H1 (cell line): ENCODE data around the gene OPCML. TPM values are rescaled to one million over a fixed set of nuclear protein-coding genes. Genes with fewer than 3 reads are reported as not detected.

Experiments
- CTCF ChIA-PET: fragments of 300-600 bp; sonication (Branson Sonifier 250); formaldehyde crosslinking; loops from one replicate; lab custom pipeline; 2021; ENCODE audit not compliant: partially characterized antibody; lab: Charles Lee
- POLR2A ChIA-PET: fragments of 300-600 bp; sonication (Branson Sonifier 250); formaldehyde crosslinking; loops from one replicate; lab custom pipeline; 2021; ENCODE audit warnings: inconsistent platforms; ENCODE audit not compliant: partially characterized antibody; lab: Charles Lee
- DNase-seq, 2 experiments: peaks; one replicate each; pipeline versions ENCODE4 v3.0.0 to v3.0.0-alpha.2; 2010 to 2022; ENCODE audit warnings: low spot score in 2 of 2, low read depth in 1 of 2, mixed read lengths in 1 of 2
- FAIRE-seq: peaks from 2 replicates; lab custom pipeline; 2011; peaks lifted over from hg19 to GRCh38; lab: Jason Lieb, UNC
- H2AFZ ChIP-seq: 2 replicates; pipeline ENCODE4 v1.8.1; 2012; ENCODE audit warnings: low read length, inconsistent platforms
- H2AK5ac ChIP-seq: 2 replicates; pipeline ENCODE4 v1.6.1; 2013; ENCODE audit warnings: low read depth, low read length
- H2BK120ac ChIP-seq: replicated peaks from 2 replicates; pipeline ENCODE3; 2013; ENCODE audit warnings: low read depth, low read length, inconsistent platforms
- H2BK12ac ChIP-seq: 2 replicates; pipeline ENCODE4 v1.6.1; 2013; ENCODE audit warnings: low read depth, low read length
- H2BK15ac ChIP-seq: 2 replicates; pipeline ENCODE4 v1.6.1; 2013; ENCODE audit warnings: low read length
- H2BK20ac ChIP-seq: 2 replicates; pipeline ENCODE4 v1.6.1; 2013; ENCODE audit warnings: low read length
- H2BK5ac ChIP-seq: 2 replicates; pipeline ENCODE4 v1.6.1; 2013; ENCODE audit warnings: low read depth, low read length
- H3K14ac ChIP-seq: 2 replicates; pipeline ENCODE4 v1.6.1; 2013; ENCODE audit warnings: inconsistent platforms; ENCODE audit not compliant: insufficient read length
- H3K18ac ChIP-seq: 2 replicates; pipeline ENCODE4 v1.6.1; 2013; ENCODE audit warnings: low read length; ENCODE audit errors: extremely low read depth
- H3K23ac ChIP-seq: 2 replicates; pipeline ENCODE4 v1.6.1; 2013; ENCODE audit warnings: inconsistent platforms; ENCODE audit not compliant: insufficient read length
- H3K23me2 ChIP-seq: 2 replicates; pipeline ENCODE4 v1.6.1; 2013; ENCODE audit warnings: low read depth, low read length
- H3K27ac ChIP-seq: 2 replicates; pipeline ENCODE4 v1.6.1; 2011; ENCODE audit warnings: low read depth, low read length, inconsistent platforms
- H3K27me3 ChIP-seq, 4 experiments: replicated peaks in 1 of 4; 1 replicate in 1 of 4; 2 replicates in 3 of 4; pipeline versions ENCODE4 v1.6.1 to v1.8.1; 2011 to 2013; ENCODE audit warnings: low read length in 3 of 4, mild to moderate bottlenecking in 3 of 4, inconsistent platforms in 2 of 4, mixed read lengths in 2 of 4, moderate library complexity in 1 of 4; ENCODE audit not compliant: control insufficient read depth in 3 of 4, insufficient read depth in 3 of 4; ENCODE audit errors: extremely low read depth in 1 of 4
- H3K36me3 ChIP-seq, 4 experiments: 2 replicates each; pipeline versions ENCODE4 v1.6.1 to v1.8.1; 2011 to 2013; ENCODE audit warnings: mild to moderate bottlenecking in 4 of 4, low read length in 3 of 4, moderate library complexity in 2 of 4, control low read depth in 1 of 4, inconsistent platforms in 1 of 4; ENCODE audit not compliant: insufficient read depth in 4 of 4, control insufficient read depth in 2 of 4
- H3K4ac ChIP-seq: replicated peaks from 2 replicates; pipeline ENCODE3; 2013; ENCODE audit warnings: low read length, low read depth, mixed read lengths, inconsistent platforms; ENCODE audit not compliant: insufficient read length
- H3K4me1 ChIP-seq, 4 experiments: replicated peaks in 1 of 4; 1 replicate in 1 of 4; 2 replicates in 3 of 4; pipeline versions ENCODE4 v1.6.1 to v1.8.1; 2011 to 2013; ENCODE audit warnings: low read length in 3 of 4, inconsistent platforms in 2 of 4, mixed read lengths in 1 of 4; ENCODE audit not compliant: insufficient read depth in 4 of 4, control insufficient read depth in 3 of 4
- H3K4me2 ChIP-seq, 2 experiments: 2 replicates each; pipeline versions ENCODE4 v1.6.1 to v1.8.1; 2011 to 2013; ENCODE audit warnings: low read depth in 2 of 2, low read length in 2 of 2, control low read depth in 1 of 2, inconsistent platforms in 1 of 2, mild to moderate bottlenecking in 1 of 2; ENCODE audit not compliant: insufficient read depth in 1 of 2
- H3K4me3 ChIP-seq, 4 experiments: fragments of 200-600, 300-600 bp in 1 of 4; sonication (generic), shearing (Covaris generic), sonication (Bioruptor Twin) in 1 of 4; 2 replicates each; pipeline versions ENCODE4 v1.5.1 to v1.8.1; 2011 to 2016; ENCODE audit warnings: low read length in 4 of 4, low read depth in 3 of 4, control low read depth in 2 of 4, inconsistent platforms in 2 of 4, mild to moderate bottlenecking in 2 of 4, mixed read lengths in 1 of 4, moderate library complexity in 1 of 4; ENCODE audit not compliant: insufficient read depth in 2 of 4; ENCODE audit errors: extremely low read depth in 1 of 4
- H3K56ac ChIP-seq: replicated peaks from 2 replicates; pipeline ENCODE3; 2013; ENCODE audit warnings: low read depth, mild to moderate bottlenecking, mixed read lengths, low read length, inconsistent platforms; ENCODE audit not compliant: insufficient read length
- H3K79me1 ChIP-seq: 2 replicates; pipeline ENCODE4 v1.6.1; 2013; ENCODE audit warnings: low read depth, low read length, control low read depth
- H3K79me2 ChIP-seq, 2 experiments: 2 replicates each; pipeline versions ENCODE4 v1.6.1 to v1.8.1; 2012 to 2013; ENCODE audit warnings: low read length in 2 of 2, mild to moderate bottlenecking in 2 of 2, inconsistent platforms in 1 of 2; ENCODE audit not compliant: insufficient read depth in 2 of 2, control insufficient read depth in 1 of 2
- H3K9ac ChIP-seq, 4 experiments: replicated peaks in 1 of 4; 1 replicate in 1 of 4; 2 replicates in 3 of 4; pipeline versions ENCODE4 v1.6.1 to v1.8.1; 2011 to 2013; ENCODE audit warnings: low read depth in 3 of 4, low read length in 3 of 4, control low read depth in 2 of 4, mild to moderate bottlenecking in 2 of 4, moderate library complexity in 2 of 4, inconsistent platforms in 1 of 4; ENCODE audit errors: extremely low read depth in 1 of 4
- H3K9me3 ChIP-seq, 2 experiments: 2 replicates each; pipeline versions ENCODE4 v1.6.1 to v1.8.1; 2012 to 2013; ENCODE audit warnings: mild to moderate bottlenecking in 2 of 2, moderate library complexity in 2 of 2, control low read depth in 1 of 2, inconsistent platforms in 1 of 2, low read depth in 1 of 2, low read length in 1 of 2, mixed read lengths in 1 of 2; ENCODE audit not compliant: insufficient read depth in 2 of 2
- H4K20me1 ChIP-seq, 2 experiments: replicated peaks in 1 of 2; 2 replicates each; pipeline versions ENCODE3 to v1.8.1; 2011 to 2013; ENCODE audit warnings: inconsistent platforms in 2 of 2, low read length in 2 of 2, mild to moderate bottlenecking in 1 of 2; ENCODE audit not compliant: insufficient read depth in 2 of 2, control insufficient read depth in 1 of 2
- H4K5ac ChIP-seq: 2 replicates; pipeline ENCODE4 v1.6.1; 2013; ENCODE audit warnings: low read length, low read depth, mixed read lengths, inconsistent platforms; ENCODE audit not compliant: insufficient read length
- H4K8ac ChIP-seq: 2 replicates; pipeline ENCODE4 v1.8.0; 2013; ENCODE audit warnings: mild to moderate bottlenecking, moderate library complexity, low read length, inconsistent platforms; ENCODE audit not compliant: insufficient read depth; ENCODE audit errors: extremely low read depth
- H4K91ac ChIP-seq: replicated peaks from 2 replicates; pipeline ENCODE3; 2013; ENCODE audit warnings: low read length, mixed read lengths, inconsistent platforms; ENCODE audit not compliant: insufficient read length
- CBX8 ChIP-seq: fragments of 300-800, 300-1000 bp; sonication (generic); IDR thresholded peaks from 2 replicates; pipeline ENCODE4 v1.7.1; 2016; ENCODE audit warnings: low read depth, low read length, borderline replicate concordance
- CHD1 ChIP-seq: IDR thresholded peaks from 2 replicates; pipeline ENCODE4 v1.6.1; 2012; ENCODE audit warnings: low read depth, low read length, improper control_type of control experiment
- EGR1 ChIP-seq: IDR thresholded peaks from 2 replicates; pipeline ENCODE4 v1.6.1; 2011; ENCODE audit warnings: low read depth, low read length, borderline replicate concordance
- EP300 ChIP-seq, 2 experiments: IDR thresholded peaks; 1 replicate in 1 of 2; 2 replicates in 1 of 2; pipeline ENCODE4 v1.6.1; 2011 to 2012; ENCODE audit warnings: low read depth in 2 of 2, low read length in 2 of 2, mild to moderate bottlenecking in 2 of 2, borderline replicate concordance in 1 of 2, inconsistent platforms in 1 of 2, moderate library complexity in 1 of 2
- GABPA ChIP-seq: IDR thresholded peaks from 2 replicates; pipeline ENCODE4 v1.6.1; 2011; ENCODE audit warnings: mild to moderate bottlenecking, low read length, moderate library complexity, borderline replicate concordance; ENCODE audit not compliant: insufficient read depth
- HDAC2 ChIP-seq, 2 experiments: fragments of 300-600 bp in 1 of 2; sonication (generic) in 1 of 2; IDR thresholded peaks; 2 replicates each; pipeline ENCODE4 v1.6.1; 2011 to 2012; ENCODE audit warnings: low read depth in 2 of 2, low read length in 2 of 2, mild to moderate bottlenecking in 2 of 2, moderate library complexity in 2 of 2, borderline replicate concordance in 1 of 2, inconsistent platforms in 1 of 2
- NANOG ChIP-seq: IDR thresholded peaks from 2 replicates; pipeline ENCODE4 v1.6.1; 2011; ENCODE audit warnings: low read length, low read depth, mild to moderate bottlenecking, inconsistent platforms; ENCODE audit not compliant: insufficient read depth, poor library complexity, severe bottlenecking
- RBBP5 ChIP-seq: IDR thresholded peaks from 2 replicates; pipeline ENCODE4 v1.7.1; 2012; ENCODE audit warnings: low read depth, mild to moderate bottlenecking, inconsistent platforms, low read length, moderate library complexity, borderline replicate concordance
- RXRA ChIP-seq: IDR thresholded peaks from 2 replicates; pipeline ENCODE4 v1.6.1; 2011; ENCODE audit warnings: low read depth, mild to moderate bottlenecking, low read length, moderate library complexity; ENCODE audit not compliant: insufficient read depth
- SIN3A ChIP-seq, 2 experiments: IDR thresholded peaks in 1 of 2; conservative IDR thresholded peaks in 1 of 2; 2 replicates each; pipeline ENCODE4 v1.6.1; 2011 to 2012; ENCODE audit warnings: low read length in 2 of 2, improper control_type of control experiment in 1 of 2, low read depth in 1 of 2, mild to moderate bottlenecking in 1 of 2
- TBP ChIP-seq: IDR thresholded peaks from 2 replicates; pipeline ENCODE4 v1.6.1; 2011; ENCODE audit warnings: low read depth, low read length, improper control_type of control experiment
- WGBS, 2 experiments: shearing (Covaris generic) in 1 of 2; methylation state at CpG; one replicate each; pipeline versions ENCODE4 v1.1.6 to v1.1.7; 2013 to 2015; ENCODE audit warnings: low lambda C conversion rate in 2 of 2, mixed read lengths in 2 of 2, inconsistent platforms in 1 of 2, low coverage in 1 of 2, missing lambda C conversion rate in 1 of 2; ENCODE audit not compliant: insufficient replicate concordance in 2 of 2, insufficient coverage in 1 of 2, insufficient read length in 1 of 2; ENCODE audit errors: extremely low coverage in 1 of 2, missing lambda C conversion rate in 1 of 2; 5-methylcytosine and 5-hydroxymethylcytosine counted together
- polyA plus RNA-seq, 7 experiments: library from polyadenylated mRNA; depleted of rRNA in 3 of 7; stranded (reverse) in 5 of 7; unstranded in 2 of 7; fragments of >200 nt in 5 of 7; fragments of 200-250 nt in 2 of 7; gene quantifications; 1 replicate in 5 of 7; 2 replicates in 1 of 7; 4 replicates in 1 of 7; pipeline versions ENCODE4 v1.2.1 to v1.2.3, GENCODE V29; 2011 to 2013; ENCODE audit warnings: missing spikeins in 2 of 7, mixed read lengths in 2 of 7
- total RNA-seq: library from RNA; stranded (reverse); fragmentation: NEBNext Ultra II Directional; extraction: Animal tissue kit (Norgen Biotek cat#: 25700); gene quantifications from 2 replicates; pipeline ENCODE4 v1.2.1, GENCODE V29; 2021
- TF ChIP-seq, protein P1 (sequence below): IDR thresholded peaks from 2 replicates; pipeline ENCODE4 v1.6.1; 2012; ENCODE audit warnings: inconsistent platforms

OPCML gene
- total and polyA plus RNA-seq, 2 of the 8 experiments (the other 6 are each of a cell fraction or from before 2014, with no cell fraction given) = 2.3 to 3.1 TPM

DNA sequence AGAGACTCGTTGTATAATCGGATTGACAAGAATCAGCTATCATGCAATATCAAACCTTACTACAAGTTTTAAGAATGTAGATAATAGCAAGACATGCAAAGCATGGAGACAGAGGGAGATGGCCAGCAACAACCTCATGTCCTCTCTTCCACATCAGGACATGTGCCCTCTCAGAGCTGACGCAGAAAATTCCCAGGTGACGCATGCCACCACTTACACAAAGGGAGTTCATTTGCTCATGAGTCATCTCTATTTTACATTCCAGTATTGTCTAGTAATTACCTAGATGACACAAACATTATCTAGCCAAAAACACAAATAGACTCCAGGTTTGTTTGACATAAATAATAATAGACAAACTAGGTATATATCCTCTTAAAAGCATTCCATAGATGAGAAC, 38.1 kb upstream of the OPCML start:
- H2BK15ac ChIP-seq = no peak overlapping the region
- H4K91ac ChIP-seq = no peak overlapping the region
- H3K4ac ChIP-seq = no peak overlapping the region
- H2BK20ac ChIP-seq = no peak overlapping the region
- H2AFZ ChIP-seq = no peak overlapping the region
- FAIRE-seq = no peak
- DNase-seq = no peak
- H2BK5ac ChIP-seq = no peak overlapping the region
- no peak overlapping the region for H3K27ac ChIP-seq
- H2BK12ac ChIP-seq = no peak overlapping the region
- no peaks in the 10 kb centered on the region for H3K9me3 ChIP-seq
- H4K20me1 ChIP-seq = no peaks in the 10 kb centered on the region
- no peaks in the 10 kb centered on the region for H3K36me3 ChIP-seq
- no peak overlapping the region for H3K18ac ChIP-seq
- H3K79me1 ChIP-seq = no peaks in the 10 kb centered on the region
- ChIA-PET POLR2A (no interaction called here), CTCF (interaction anchor here (0.6 to 0.7 kb wide), 2 partner anchors 66 to 141 kb away, joined by 3 read pairs; no protein-coding TSS in a partner anchor)
- no peak overlapping the region for H3K14ac ChIP-seq
- no peak overlapping the region for H4K5ac ChIP-seq
- no peak overlapping the region for H3K4me3 ChIP-seq
- no peak overlapping the region for H3K4me2 ChIP-seq
- H2AK5ac ChIP-seq = no peak overlapping the region
- no peak overlapping the region for H2BK120ac ChIP-seq
- no peaks in the 10 kb centered on the region for H3K4me1 ChIP-seq
- WGBS, 2 experiments = 94% methylated on average over 4 of the region's 4 CpGs; no CpG with 5 or more reads in 1 of the 2 experiments
- TF ChIP-seq EGR1 = no peak
- no peak for TF ChIP-seq RXRA
- TF ChIP-seq CBX8 = no peak
- no peak for TF ChIP-seq GABPA
- no peak for TF ChIP-seq CHD1
- no peak for TF ChIP-seq RBBP5
- TF ChIP-seq, protein P1, sequence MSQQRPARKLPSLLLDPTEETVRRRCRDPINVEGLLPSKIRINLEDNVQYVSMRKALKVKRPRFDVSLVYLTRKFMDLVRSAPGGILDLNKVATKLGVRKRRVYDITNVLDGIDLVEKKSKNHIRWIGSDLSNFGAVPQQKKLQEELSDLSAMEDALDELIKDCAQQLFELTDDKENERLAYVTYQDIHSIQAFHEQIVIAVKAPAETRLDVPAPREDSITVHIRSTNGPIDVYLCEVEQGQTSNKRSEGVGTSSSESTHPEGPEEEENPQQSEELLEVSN = no peak
- no peak for TF ChIP-seq TBP
- TF ChIP-seq NANOG = no peak
- no peak for TF ChIP-seq HDAC2 (IDR thresholded peaks at IDR 0.05; ENCODE audit: borderline replicate concordance in 1 of 2, low read depth in 2 of 2, low read length in 2 of 2)
- TF ChIP-seq SIN3A (conservative IDR thresholded peaks at IDR 0.05 in 1 of 2, IDR thresholded peaks at IDR 0.05 in 1 of 2; ENCODE audit: low read depth in 1 of 2, low read length in 2 of 2) = no peak
- no peak for TF ChIP-seq EP300 (IDR thresholded peaks at IDR 0.05; ENCODE audit: borderline replicate concordance in 1 of 2, low read depth in 2 of 2, low read length in 2 of 2)
- no peaks in the 10 kb centered on the region for H3K23me2 ChIP-seq
- no peak overlapping the region for H4K8ac ChIP-seq
- no peaks in the 10 kb centered on the region for H3K79me2 ChIP-seq
- H3K56ac ChIP-seq = no peak overlapping the region
- no peaks in the 10 kb centered on the region; a peak in 1 of 7 replicates for H3K27me3 ChIP-seq
- no peak overlapping the region for H3K9ac ChIP-seq
- H3K23ac ChIP-seq = no peak overlapping the region
